Measurements from ENCODE around the gene ABAT.
"Not testable (repeated sequence)": the region's sequence is repeated elsewhere in the genome, so short reads cannot be mapped to it uniquely, and the experiment has no call there.

Gene ABAT

GRCh38 chr16:8649829-8650554, 24.4 kb upstream of the ABAT start:
- no peak for DNase-seq

DNA sequence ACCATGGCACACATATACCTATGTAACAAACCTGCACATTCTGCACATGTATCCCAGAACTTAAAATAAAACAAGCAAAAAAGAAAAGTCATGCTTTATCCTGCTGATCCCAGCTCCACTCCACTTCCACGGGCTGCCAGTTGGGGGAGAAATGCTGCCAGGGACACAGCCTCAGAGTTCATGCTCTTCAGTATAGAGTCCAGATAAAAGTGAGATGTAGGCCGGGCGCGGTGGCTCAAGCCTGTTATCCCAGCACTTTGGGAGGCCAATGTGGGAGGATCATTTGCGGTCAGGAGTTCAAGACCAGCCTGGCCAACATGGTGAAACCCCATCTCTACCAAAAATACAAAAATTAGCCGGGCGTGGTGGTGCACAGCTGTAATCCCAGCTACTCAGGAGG, 22.5 kb upstream of the ABAT start:
- DNase-seq: not testable (repeated sequence)

DNA sequence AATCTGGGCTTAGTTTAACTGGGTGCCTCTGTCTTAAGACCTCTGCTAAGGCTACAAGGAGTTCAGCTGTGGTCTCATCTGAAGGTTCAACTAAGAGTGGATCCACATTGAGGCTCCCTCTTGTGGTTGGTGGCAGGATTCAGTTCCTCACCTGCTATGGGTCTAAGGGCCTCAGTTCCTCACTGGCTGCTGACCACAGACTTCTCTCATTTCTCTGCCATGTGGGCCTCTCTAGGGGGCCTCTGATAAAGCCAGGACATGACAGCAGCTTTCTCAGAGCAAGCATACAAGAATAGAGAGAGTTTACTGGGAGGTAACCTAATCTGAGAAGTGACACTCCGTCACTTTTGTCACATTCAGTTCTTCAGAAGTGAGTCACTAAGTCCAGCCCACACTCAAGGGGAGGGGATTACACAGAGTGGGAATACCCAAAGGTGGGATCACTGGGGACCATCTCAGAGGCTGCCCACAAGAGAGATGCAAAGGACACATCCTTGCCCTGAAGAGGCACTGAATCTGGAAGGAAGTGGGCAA, 19.2 kb upstream of the ABAT start:
- DNase-seq: peak; percentile 31

DNA sequence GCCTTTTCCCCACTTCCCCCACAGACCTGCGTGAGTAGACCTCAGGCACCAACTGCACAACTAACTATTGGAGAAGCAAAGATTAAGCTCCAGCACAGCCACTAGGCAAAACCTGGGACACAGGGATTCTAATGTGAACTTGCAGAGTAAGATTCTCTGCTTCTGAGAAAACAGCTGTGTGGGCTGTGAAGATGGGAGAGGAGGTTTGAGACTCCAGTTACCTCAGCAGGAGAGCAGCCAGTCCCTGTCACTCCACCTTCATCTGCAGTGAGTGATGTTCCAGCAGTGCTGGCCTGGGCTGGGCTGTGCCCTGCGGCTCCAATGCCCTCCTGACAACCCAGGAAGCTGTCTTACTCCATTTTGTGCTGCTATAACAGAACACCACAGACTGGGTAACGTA, 18.0 kb upstream of the ABAT start:
- DNase-seq: no peak

DNA sequence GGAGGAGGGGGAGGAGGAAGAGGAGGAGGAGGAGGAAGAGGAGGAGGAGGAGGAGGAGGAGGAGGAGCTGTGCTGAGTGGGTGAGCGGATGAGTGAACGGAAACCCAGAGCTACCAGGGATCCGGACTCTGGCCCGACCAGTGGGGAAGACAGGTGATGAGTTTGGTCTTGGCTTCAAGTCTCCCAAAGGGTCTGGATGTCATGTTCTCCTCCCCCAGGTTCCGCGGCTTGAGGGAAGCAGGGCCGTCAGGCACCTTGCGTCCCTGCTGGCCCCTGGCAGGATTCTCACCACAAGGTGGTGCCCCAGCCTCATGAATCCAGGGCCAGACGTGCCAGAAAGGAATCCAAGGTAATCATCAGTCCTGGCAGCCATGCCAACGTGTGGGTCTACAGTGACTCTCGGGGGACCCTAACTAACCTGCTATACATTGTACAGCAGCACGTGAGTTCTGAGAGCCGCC, 13.5 kb upstream of the ABAT start:
- DNase-seq: peak; percentile 64 to 68

DNA sequence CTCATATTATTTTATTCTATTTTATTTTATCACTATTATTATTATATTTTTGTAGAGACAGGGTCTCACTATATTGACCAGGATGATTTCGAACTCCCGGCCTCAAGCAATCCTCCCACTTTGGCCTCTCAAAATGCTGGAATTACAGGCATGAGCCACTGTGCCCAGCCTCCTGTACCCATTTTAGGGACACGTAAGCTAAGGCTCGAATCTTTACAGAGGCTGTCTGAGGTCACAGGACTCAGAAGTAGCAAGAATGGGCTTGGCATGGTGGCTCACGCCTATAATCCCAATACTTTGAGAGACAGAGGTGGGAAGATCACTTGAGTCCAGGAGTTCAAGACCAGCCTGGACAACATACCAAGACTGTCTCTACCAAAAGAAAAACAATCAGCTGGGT, 12.7 kb upstream of the ABAT start:
- DNase-seq: no peak

DNA sequence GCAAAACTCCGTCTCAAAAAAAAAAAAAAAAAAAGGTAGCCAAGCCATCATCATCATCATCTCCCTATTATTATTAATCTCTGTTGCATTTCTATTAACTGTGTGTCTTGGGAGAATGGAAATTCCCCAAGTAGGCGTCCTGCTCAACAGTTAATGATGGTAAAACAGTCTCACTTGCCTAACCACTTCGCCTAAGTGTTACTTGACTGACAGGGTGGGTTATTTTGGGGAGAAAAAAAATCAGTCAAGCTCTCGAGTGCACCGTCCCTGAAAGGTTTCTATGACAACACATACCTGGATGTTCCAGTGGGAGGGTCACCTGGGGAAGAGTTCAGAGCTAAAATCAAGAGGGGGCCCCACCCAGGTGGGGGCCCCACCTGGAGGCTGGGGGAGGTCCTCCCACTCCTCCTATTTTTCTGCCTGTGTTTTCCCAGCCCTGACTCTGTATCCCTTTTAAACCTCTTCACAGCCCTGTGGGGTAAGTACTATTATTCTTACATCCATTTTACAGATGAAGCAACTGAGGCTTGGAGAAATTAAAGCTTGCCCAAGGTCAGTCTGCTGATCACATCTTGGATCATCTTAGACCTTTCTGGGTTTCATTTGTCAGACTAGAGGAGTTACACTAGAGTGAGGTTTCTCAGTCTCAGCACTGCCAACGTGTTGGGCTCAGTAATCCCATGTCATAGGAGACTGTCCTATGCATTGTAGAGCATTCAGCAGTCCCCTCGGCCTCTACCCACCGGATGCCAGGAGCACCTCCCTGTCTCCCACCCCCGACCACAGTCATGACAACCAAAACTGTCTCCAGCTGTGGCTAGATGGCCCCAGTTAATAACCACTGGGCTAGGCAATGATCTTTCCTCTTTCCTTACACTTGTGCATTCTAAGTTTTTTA, 11.0 kb upstream of the ABAT start:
- no peak for DNase-seq

DNA sequence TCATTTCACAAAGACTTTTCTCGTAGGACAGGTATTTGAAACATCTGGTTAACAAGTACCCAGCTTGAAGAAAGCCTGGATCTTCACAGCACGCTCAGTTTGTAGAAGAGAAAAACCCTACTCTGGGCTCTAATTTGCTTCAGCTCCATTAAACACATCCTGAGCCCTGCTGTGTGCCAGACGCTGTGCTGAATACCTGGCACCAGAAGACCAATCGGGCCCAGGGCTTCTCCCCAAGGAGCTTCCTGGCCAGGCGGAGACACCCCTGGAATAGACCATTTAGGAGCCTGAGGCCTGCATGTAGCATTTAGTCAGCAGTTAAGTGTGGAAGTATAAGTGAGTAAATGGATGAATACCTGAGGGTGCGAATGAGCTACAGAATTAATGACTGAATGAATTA, 8.9 kb upstream of the ABAT start:
- no peak for DNase-seq

- DNase-seq: no peak
These were observed 6.9 kb upstream of the ABAT start for GRCh38 chr16:8667492-8667891.

GRCh38 chr16:8668113-8668512, 6.3 kb upstream of the ABAT start:
- no peak for DNase-seq

DNA sequence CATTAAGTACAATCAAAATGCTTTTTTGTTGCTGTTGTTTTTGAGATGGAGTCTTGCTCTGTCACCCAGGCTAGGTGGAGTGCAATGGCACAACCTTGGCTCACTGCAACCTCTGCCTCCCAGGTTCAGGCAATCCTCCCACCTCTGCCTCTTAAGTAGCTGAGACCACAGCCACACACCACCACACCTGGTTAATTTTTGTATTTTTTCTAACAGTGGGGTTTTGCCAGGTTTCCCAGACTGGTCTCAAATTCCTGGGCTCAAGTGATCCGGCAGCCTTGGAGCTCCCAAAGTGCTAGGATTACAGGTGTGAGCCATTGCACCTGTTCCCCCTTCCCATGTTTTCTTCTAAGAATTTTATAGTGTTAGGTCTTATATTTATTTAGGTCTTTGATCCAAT, 4.9 kb upstream of the ABAT start:
- no peak for DNase-seq

DNA sequence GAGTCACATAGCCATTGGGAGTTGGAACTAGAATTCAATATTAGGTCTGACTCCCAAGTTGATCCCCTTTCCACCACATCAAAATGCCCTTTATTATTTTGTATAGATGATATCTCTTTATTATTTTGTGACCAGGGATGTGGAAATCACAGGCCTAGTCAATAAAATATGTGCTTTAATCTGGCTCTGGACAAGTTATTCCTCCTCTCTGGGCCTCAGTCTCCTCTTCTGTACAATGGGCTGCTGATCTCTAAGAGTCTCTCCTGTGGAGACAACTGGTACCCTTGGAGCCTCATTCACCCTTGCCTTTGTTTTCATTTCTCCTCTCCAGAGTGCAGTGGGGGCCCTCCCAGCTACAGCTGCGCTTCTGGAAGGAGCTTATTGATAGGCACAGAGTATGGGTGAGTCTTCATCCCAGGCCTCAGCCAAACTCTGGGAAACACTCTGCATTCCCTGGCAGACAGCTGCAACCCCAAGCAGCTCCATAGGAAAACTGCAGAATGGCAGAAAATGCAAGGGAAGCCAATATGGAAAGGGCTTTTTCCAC, 4.3 kb upstream of the ABAT start:
- DNase-seq: no peak

- no peak for DNase-seq
These were observed 605 bp upstream of the ABAT start for GRCh38 chr16:8673611-8674412.

DNA sequence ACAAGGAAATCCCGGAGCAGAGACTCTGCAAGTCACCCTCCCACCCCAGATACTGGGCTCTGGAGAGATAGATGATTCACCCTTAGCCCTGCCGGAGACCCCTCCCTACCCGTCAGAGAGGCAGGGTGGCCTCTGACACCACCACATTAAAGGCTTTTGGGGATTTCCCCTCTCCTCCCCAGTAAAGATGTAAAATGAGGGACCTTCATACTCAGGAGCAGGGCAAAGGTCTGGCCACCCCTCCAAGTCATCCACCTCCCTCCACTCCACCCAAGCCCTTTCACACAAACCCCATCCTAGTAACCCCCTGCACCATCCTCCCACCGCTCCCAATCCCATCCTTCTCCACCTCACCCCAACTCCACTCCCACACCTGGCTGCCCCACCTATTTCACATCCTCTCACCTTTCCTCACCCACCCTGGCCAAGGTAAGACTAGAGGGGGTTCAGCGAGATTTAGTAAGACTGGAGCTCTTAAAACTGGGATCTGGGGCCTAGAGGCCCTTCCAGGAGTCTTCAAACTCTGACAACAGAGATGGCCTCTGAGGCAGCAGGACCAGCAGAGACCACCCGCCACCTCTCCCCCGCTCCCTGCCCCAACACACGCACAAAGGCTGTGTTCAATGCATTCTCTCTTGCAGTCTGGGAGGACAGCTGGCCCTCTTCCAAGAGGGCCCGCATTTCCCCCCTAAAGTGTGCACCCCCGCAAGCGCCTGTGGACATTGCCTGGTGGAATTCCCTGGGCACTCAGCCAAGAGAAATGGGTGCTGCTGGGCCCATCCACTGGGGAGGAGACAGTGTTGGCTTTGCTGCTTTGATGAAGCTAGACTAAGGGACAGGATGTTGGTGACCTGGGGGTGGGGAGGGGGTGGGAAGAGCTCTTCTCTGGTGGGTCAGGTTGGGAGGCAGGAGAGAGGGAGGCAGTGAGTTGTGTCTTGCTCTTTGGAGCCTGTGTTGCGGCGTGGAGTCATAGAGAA, 1.1 kb downstream of the ABAT start:
- DNase-seq: peak; percentile 59 to 64

DNA sequence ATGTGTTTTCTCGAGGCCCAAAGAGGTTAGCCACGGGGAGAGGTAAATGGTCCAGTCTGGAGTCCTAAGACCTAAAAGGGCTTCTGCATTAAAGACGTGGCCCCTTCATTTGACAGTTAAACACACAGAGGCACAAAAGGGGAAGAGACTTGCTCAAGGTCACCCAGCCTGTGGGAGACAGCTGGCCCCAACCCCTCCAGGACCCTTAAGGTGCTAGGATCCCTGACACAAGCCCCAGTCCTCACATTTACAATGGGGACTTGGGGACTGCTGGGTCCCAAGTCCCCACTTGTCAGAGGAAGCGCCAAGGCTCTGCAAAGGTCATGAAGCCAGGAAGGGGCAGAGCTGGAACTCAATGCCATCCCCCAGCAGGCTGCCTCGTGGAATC, 1.7 kb downstream of the ABAT start:
- DNase-seq: no peak

- DNase-seq: no peak
These were observed 2.4 kb downstream of the ABAT start for GRCh38 chr16:8676737-8677375.

- DNase-seq: no peak
These were observed 3.1 kb downstream of the ABAT start for GRCh38 chr16:8677481-8677880.

DNA sequence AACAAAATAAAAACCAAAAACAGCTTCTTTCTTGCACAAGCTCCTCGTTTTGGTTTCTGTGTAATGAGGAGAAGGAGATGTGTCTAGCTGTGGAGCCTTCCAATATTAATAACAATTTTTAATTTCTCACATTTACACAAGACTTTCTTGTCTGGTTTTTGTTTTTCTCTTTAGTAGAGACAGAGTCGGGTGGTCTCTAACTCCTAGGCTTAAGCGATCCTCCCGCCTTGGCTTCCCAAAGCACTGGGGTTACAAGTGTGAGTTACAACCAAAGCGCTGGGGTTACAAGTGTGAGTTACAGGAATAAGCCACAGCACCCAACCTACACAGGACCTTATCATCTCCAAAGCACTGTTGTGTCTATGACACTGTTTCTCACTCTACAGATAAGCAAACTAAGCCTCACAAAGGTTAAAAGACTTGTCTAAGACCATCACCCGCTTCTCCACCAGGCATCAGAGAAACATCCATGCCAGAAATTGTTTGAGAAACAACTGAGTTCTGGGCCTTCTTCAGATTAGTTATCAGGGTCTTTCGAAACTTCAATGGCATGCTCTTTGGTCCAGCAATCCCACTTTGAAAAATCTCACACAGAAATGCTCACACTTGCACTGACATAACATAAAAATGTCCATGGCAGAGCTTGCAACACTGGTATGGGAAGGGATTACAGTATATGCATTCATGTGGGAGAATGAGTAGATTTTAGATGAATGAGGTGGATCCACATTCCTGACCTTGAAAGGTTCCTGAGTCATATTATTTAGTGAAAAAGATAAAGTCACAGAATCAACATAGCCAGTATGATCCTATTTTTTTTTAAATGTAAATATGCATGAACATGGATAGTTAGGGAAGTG, 3.9 kb downstream of the ABAT start:
- DNase-seq: no peak

GRCh38 chr16:8679151-8679550, 4.7 kb downstream of the ABAT start:
- DNase-seq: no peak
